Measurements from ENCODE around the gene TEDC1. TPM values are rescaled to one million over a fixed set of nuclear protein-coding genes. Genes with fewer than 3 reads are reported as not detected.

Gene TEDC1
- total RNA-seq, 4 donors from 2014 or later = 0.97 to 4.2 (median 2.2) TPM

DNA sequence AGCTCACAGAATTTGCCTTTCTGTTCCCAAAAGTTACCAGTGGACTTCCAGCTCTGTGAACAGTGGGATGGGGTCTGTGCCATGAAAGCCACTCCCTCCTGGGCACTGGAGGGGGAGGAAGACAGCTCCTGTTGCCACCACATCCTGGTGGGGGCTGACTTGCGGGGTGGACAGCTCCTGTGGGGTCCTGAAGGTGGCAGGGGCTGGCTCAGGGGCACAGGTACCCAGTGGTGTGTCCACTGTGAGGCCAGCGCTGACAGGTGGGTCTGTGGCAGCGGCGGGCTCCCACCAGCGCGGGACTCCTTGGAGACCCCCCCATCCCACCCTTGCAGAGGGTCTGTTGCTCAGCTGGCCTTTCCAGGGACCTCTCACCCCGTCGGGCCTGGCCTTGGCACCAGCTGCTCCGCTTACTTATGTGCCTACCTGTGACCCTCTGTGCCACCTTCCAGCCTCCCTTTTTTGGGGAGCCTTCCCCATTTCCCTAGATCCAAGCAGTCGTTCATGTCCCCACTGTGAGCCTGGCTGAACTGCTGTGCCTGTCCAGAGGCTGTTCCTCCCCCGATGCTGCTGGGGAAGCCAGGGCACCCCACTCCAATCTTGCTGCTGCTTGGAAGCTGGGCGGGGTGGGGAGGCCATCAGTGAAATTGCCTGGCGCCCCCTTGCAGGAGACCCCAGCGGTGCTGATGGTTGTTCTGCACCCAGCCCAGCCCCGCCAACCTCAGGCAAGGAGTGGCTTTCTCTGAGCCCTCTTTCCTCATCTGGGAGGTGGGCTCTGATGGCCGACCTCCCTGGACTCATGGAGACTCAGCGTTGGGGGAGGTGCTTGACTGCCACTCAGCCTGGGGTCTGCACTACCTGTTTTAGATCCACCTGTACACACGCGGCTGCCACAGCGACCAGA lies 2.2 kb downstream of the TEDC1 start:
- intact Hi-C loops (cut with DNase I; ENCODE audit: low total_unique reads) = loop anchor here (10.0 kb wide), 1 partner anchor 328 kb away; the partner anchor contains the start of gene JAG2
- Histone ChIP-seq H3K4me1 (peaks cover 16 to 40% of the 10 kb centered on the region in 2 donors), H3K9me3 (no peaks in the 10 kb centered on the region), H3K36me3 (no peaks in the 10 kb centered on the region), H3K27ac (no peak overlapping the region), H3K4me3 (no peak overlapping the region), H3K27me3 (no peaks in the 10 kb centered on the region)
- TF ChIP-seq POLR2A (IDR thresholded peaks at IDR 0.05) = no peak
- TF ChIP-seq, protein P1, sequence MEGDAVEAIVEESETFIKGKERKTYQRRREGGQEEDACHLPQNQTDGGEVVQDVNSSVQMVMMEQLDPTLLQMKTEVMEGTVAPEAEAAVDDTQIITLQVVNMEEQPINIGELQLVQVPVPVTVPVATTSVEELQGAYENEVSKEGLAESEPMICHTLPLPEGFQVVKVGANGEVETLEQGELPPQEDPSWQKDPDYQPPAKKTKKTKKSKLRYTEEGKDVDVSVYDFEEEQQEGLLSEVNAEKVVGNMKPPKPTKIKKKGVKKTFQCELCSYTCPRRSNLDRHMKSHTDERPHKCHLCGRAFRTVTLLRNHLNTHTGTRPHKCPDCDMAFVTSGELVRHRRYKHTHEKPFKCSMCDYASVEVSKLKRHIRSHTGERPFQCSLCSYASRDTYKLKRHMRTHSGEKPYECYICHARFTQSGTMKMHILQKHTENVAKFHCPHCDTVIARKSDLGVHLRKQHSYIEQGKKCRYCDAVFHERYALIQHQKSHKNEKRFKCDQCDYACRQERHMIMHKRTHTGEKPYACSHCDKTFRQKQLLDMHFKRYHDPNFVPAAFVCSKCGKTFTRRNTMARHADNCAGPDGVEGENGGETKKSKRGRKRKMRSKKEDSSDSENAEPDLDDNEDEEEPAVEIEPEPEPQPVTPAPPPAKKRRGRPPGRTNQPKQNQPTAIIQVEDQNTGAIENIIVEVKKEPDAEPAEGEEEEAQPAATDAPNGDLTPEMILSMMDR (IDR thresholded peaks at IDR 0.05 in 4 of 5, conservative IDR thresholded peaks at IDR 0.05 in 1 of 5) = no peak
- in situ Hi-C loops (cut with MboI; ENCODE audit: low sequenced_read_pairs in 4 of 4) = loop anchor here in 1 of 4 donors (25.0 kb wide), 1 partner anchor 131 kb away; no protein-coding TSS in a partner anchor
- ATAC-seq (no peak), DNase-seq (peak; percentile 4 to 13)

DNA sequence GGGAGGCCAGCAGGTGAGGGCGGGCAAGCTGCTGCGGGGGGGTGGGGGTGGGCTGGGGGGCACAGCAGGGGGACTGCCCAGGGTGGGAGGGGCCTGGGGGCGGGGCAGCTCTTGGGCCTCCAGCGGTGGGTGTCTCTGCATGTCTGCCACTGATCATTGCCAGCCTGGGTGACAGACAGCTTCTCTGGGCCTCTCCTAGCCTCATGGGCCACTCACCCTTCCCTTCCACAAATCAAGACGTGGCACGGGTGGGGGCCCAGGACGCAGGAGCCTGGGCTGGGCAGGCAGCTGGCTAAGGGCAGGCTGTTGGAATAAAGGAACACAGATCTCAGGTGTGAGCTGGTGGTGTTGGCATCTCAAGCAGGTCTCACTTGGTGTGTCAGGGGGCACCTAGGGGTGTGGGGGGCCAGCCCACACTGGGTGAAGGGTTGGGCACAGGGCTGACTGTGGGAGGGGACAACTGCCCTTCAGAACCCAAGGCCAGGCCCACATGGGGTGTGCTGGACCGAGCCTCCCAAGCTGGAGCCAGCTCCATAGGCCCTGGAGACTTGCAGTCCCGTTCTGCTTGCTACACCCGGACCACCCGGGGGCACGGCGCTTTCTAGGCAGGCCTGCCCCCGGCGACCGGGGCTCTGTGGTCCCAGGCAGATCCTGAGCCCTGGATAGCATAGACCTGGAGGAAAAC lies 3.0 kb downstream of the TEDC1 start:
- intact Hi-C loops (cut with DNase I; ENCODE audit: low total_unique reads) = loop anchor here (10.0 kb wide), 1 partner anchor 329 kb away; the partner anchor contains the start of gene JAG2
- in situ Hi-C loops (cut with MboI; ENCODE audit: low sequenced_read_pairs in 4 of 4) = loop anchor here in 1 of 4 donors (25.0 kb wide), 1 partner anchor 132 kb away; no protein-coding TSS in a partner anchor
- peak in 1 of 2 donors; percentile 11 for DNase-seq

DNA sequence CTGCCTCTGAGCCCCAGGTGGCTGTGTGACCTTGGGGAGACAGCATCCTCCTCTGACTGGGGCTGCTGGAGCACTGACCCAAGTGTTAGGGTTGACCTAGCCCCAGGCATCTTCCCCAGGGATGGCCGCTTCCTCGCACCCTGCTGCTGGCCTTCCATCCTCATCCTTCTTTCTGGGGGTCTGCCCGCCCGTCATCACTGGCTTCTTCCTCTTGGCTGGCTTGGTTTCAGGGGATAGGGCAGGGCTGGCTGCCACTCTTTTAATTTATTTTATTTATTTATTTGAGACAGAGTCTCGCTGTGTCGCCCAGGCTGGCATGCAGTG lies 3.5 kb downstream of the TEDC1 start:
- Histone ChIP-seq H3K4me3 (no peak overlapping the region), H3K9me3 (no peaks in the 10 kb centered on the region), H3K27ac (no peak overlapping the region), H3K27me3 (no peaks in the 10 kb centered on the region), H3K4me1 (peaks cover 8 to 28% of the 10 kb centered on the region in 2 donors), H3K36me3 (no peaks in the 10 kb centered on the region)
- no peak for ATAC-seq
- in situ Hi-C loops (cut with MboI; ENCODE audit: low sequenced_read_pairs in 4 of 4) (loop anchor here in 1 of 4 donors (25.0 kb wide), 1 partner anchor 132 kb away; no protein-coding TSS in a partner anchor), intact Hi-C loops (cut with DNase I; ENCODE audit: low total_unique reads) (loop anchor here (10.0 kb wide), 1 partner anchor 330 kb away; the partner anchor contains the start of gene JAG2)
- DNase-seq = no peak
- TF ChIP-seq POLR2A (IDR thresholded peaks at IDR 0.05) = no peak
- TF ChIP-seq, protein P1 (IDR thresholded peaks at IDR 0.05 in 4 of 5, conservative IDR thresholded peaks at IDR 0.05 in 1 of 5) = no peak

More for the DNA sequence above, 3.0 kb downstream of the TEDC1 start:
- TF ChIP-seq POLR2A (IDR thresholded peaks at IDR 0.05) = no peak
- TF ChIP-seq, protein P1 (IDR thresholded peaks at IDR 0.05 in 4 of 5, conservative IDR thresholded peaks at IDR 0.05 in 1 of 5) = no peak
- no peak for ATAC-seq
- no peaks in the 10 kb centered on the region for H3K27me3 ChIP-seq
- no peaks in the 10 kb centered on the region for H3K36me3 ChIP-seq
- no peak overlapping the region for H3K27ac ChIP-seq
- no peaks in the 10 kb centered on the region for H3K9me3 ChIP-seq
- H3K4me3 ChIP-seq = no peak overlapping the region
- peaks cover 13 to 33% of the 10 kb centered on the region in 2 donors for H3K4me1 ChIP-seq

DNA sequence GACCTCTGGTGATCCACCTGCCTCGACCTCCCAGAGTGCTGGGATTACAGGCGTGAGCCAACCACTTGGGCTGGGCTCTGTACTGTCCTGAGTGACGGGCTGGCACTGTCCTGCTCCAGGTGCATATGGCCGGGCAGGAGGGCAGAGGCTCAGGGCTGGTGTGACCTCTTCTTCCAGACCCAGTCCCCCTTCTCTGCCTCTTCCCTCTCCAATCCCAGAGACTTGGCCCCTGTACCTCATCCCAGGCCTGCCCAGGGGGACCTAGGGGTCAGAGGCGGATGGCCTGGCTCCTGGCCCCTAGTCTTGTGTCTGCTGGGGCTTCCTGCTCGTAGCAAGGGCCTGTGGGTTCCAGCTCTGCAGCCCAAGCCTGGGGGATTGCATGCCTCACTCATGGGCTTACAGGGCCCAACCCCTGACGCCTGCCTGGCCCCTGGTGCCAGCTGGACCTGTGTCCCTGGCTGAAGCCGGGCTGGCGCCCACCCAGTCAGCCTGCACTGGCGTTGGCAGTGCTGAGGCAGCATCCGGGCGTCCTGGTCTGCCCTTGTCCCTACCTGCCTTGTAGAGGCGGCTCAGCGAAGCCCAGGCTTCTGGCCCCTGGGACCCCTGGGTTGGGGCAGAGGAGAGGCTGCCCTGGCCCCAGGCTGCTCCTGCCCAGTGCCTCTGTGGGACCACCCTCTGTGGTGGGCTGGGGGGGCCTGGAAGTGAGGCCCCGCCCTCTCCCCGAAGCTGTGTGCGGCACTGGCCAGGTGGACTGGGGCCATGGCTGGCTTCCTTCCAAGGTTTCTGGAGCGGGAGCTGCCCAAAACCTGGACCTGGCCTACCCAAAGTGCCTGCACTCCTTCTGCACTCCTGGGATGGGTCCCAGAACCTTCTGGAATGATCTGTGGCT lies 4.3 kb downstream of the TEDC1 start:
- intact Hi-C loops (cut with DNase I; ENCODE audit: low total_unique reads) = loop anchor here (10.0 kb wide), 1 partner anchor 331 kb away; the partner anchor contains the start of gene JAG2
- Histone ChIP-seq H3K36me3 (no peaks in the 10 kb centered on the region), H3K27me3 (no peaks in the 10 kb centered on the region), H3K27ac (peak overlapping the region; percentile 24 to 81 (median 44)), H3K4me3 (no peak overlapping the region), H3K4me1 (peaks cover 8 to 21% of the 10 kb centered on the region in 2 donors), H3K9me3 (no peaks in the 10 kb centered on the region)
- in situ Hi-C loops (cut with MboI; ENCODE audit: low sequenced_read_pairs in 4 of 4) = loop anchor here in 1 of 4 donors (25.0 kb wide), 1 partner anchor 133 kb away; no protein-coding TSS in a partner anchor
- peak in 1 of 2 donors; percentile 9 for ATAC-seq
- DNase-seq = peak; percentile 11 to 79
- no peak for TF ChIP-seq POLR2A (IDR thresholded peaks at IDR 0.05)
- TF ChIP-seq, protein P1 (IDR thresholded peaks at IDR 0.05 in 4 of 5, conservative IDR thresholded peaks at IDR 0.05 in 1 of 5) = no peak

Data from gastrocnemius medialis (tissue), 4 donors.